Omental fat pad (tissue), 4 donors: ENCODE results near the gene THBS2. TPM values are rescaled to one million over a fixed set of nuclear protein-coding genes. Genes with fewer than 3 reads are reported as not detected.
"Not testable (repeated sequence)": the region's sequence is repeated elsewhere in the genome, so short reads cannot be mapped to it uniquely, and the experiment has no call there.

Experiments used
- ATAC-seq: fragments of 150-250 bp; one replicate; pipeline ENCODE4 v1.9.1; 2016; ENCODE audit warnings: mild to moderate bottlenecking, moderate library complexity; ENCODE audit not compliant: low FRiP score
- DNase-seq: peaks from one replicate; pipeline ENCODE4 v3.0.0-alpha.2; 2019; ENCODE audit warnings: low spot score
- CTCF ChIP-seq, 3 donors: fragments of 450-650 bp; IDR thresholded peaks; one replicate each; pipeline ENCODE4 v1.5.1; 2016 to 2017; ENCODE audit warnings: antibody characterized with exemption in 3 of 3, mild to moderate bottlenecking in 3 of 3, moderate library complexity in 2 of 3
- total RNA-seq, 4 donors: library from RNA; depleted of rRNA; stranded (reverse); fragments of >200 nt; gene quantifications; one replicate each; pipeline ENCODE4 v1.1.0, GENCODE V29; 2016

Gene THBS2
- total RNA-seq: 100 to 1,000 TPM in 2 of 4 donors, 10 to 100 TPM in 2; 53.5 to 115 (median 93.8) TPM

GRCh38 chr6:169253337-169254238 is at the start of gene THBS2:
TSS of gene THBS2 (minus strand) at chr6:169253846. CDS start at chr6:169250784, 3,062 bp downstream.
- no peak for TF ChIP-seq CTCF (IDR thresholded peaks at IDR 0.05)
- DNase-seq (peak; percentile 22), ATAC-seq (peak; percentile 88)

GRCh38 chr6:169302716-169303115 is 49.1 kb upstream of the THBS2 start:
- no peak for TF ChIP-seq CTCF (IDR thresholded peaks at IDR 0.05)
- no peak for DNase-seq
- no peak for ATAC-seq

GRCh38 chr6:169302255-169302654 is 48.6 kb upstream of the THBS2 start:
- DNase-seq (no peak), ATAC-seq (no peak)
- no peak for TF ChIP-seq CTCF (IDR thresholded peaks at IDR 0.05)

GRCh38 chr6:169300916-169301315 is 47.3 kb upstream of the THBS2 start:
- TF ChIP-seq CTCF (IDR thresholded peaks at IDR 0.05): no peak
- DNase-seq: no peak
- ATAC-seq: no peak

- DNase-seq, ATAC-seq: not testable (repeated sequence)
Observed at GRCh38 chr6:169298626-169299025, 45.0 kb upstream of the THBS2 start.

GRCh38 chr6:169296622-169297021 is 43.0 kb upstream of the THBS2 start:
- no peak for DNase-seq
- no peak for TF ChIP-seq CTCF (IDR thresholded peaks at IDR 0.05)
- no peak for ATAC-seq

GRCh38 chr6:169296170-169296569 is 42.5 kb upstream of the THBS2 start:
- DNase-seq (no peak), ATAC-seq (no peak)
- TF ChIP-seq CTCF (IDR thresholded peaks at IDR 0.05): no peak
